Activated effector memory CD4-positive, alpha-beta T cell treated with anti-CD3 and anti-CD28 coated beads, Interleukin-2, amount 50 U/mL, for 16 hours (primary cell): ENCODE data around the gene TMCO1.
A peak's percentile ranks its signal among the peaks of the same experiment; 100 is the strongest.
"Not testable (repeated sequence)": the region's sequence is repeated elsewhere in the genome, so short reads cannot be mapped to it uniquely, and the experiment has no call there.

ENCODE experiments used
- DNase-seq: peaks from one replicate; pipeline ENCODE4 v3.0.0-alpha.2; 2020

The TMCO1 gene

GRCh38 chr1:165768513-165769394, at the start of gene TMCO1:
TSS of gene TMCO1 (minus strand) at chr1:165768868. CDS start at chr1:165768751, 117 bp downstream.
- DNase-seq: peak; percentile 98

- no peak for DNase-seq
These were observed 48.3 kb upstream of the TMCO1 start for GRCh38 chr1:165816826-165817497.

- no peak for DNase-seq
These were observed 47.5 kb upstream of the TMCO1 start for GRCh38 chr1:165816157-165816556.

GRCh38 chr1:165815725-165816124, 47.1 kb upstream of the TMCO1 start:
- DNase-seq: no peak

- no peak for DNase-seq
These were observed 38.9 kb upstream of the TMCO1 start for GRCh38 chr1:165807613-165808012.

GRCh38 chr1:165804513-165804912, 35.8 kb upstream of the TMCO1 start:
- not testable (repeated sequence) for DNase-seq

GRCh38 chr1:165799387-165799786, 30.7 kb upstream of the TMCO1 start:
- DNase-seq: no peak

- DNase-seq: no peak
These were observed 27.2 kb upstream of the TMCO1 start for GRCh38 chr1:165795894-165796293.

- no peak for DNase-seq
These were observed 25.3 kb upstream of the TMCO1 start for GRCh38 chr1:165793951-165794350.

- no peak for DNase-seq
These were observed 19.1 kb upstream of the TMCO1 start for GRCh38 chr1:165787741-165788140.

- DNase-seq: not testable (repeated sequence)
These were observed 14.9 kb upstream of the TMCO1 start for GRCh38 chr1:165783519-165783918.

GRCh38 chr1:165778197-165778596, 9.5 kb upstream of the TMCO1 start:
- DNase-seq: not testable (repeated sequence)

- no peak for DNase-seq
These were observed 4.8 kb upstream of the TMCO1 start for GRCh38 chr1:165773324-165773965.

GRCh38 chr1:165772739-165773138, 4.1 kb upstream of the TMCO1 start:
- no peak for DNase-seq

- no peak for DNase-seq
These were observed 4.4 kb downstream of the TMCO1 start for GRCh38 chr1:165764277-165764676.

- DNase-seq: no peak
These were observed 5.2 kb downstream of the TMCO1 start for GRCh38 chr1:165763442-165763841.

- DNase-seq: no peak
These were observed 5.9 kb downstream of the TMCO1 start for GRCh38 chr1:165762725-165763124.

GRCh38 chr1:165759095-165759494, 9.6 kb downstream of the TMCO1 start:
- DNase-seq: no peak

GRCh38 chr1:165755393-165756010, 13.2 kb downstream of the TMCO1 start:
- DNase-seq: no peak

- DNase-seq: no peak
These were observed 14.7 kb downstream of the TMCO1 start for GRCh38 chr1:165753934-165754333.

GRCh38 chr1:165748550-165748949, 20.1 kb downstream of the TMCO1 start:
- no peak for DNase-seq

- DNase-seq: no peak
These were observed 20.8 kb downstream of the TMCO1 start for GRCh38 chr1:165747632-165748447.
